Mammary epithelial cell (primary cell): ENCODE measurements around the gene DIS3L.

ENCODE experiments used
- EZH2 ChIP-seq: IDR thresholded peaks from 2 replicates; pipeline ENCODE4 v1.6.1; 2012; ENCODE audit warnings: low read length, inconsistent platforms, borderline replicate concordance
- TF ChIP-seq, protein P1 (sequence below), 2 donors: IDR thresholded peaks in 1 of 2; conservative IDR thresholded peaks in 1 of 2; 2 replicates each; pipeline ENCODE4 v1.5.1; 2011 to 2012; ENCODE audit warnings: inconsistent platforms in 2 of 2, low read length in 2 of 2, mild to moderate bottlenecking in 2 of 2, control low read depth in 1 of 2, low read depth in 1 of 2; ENCODE audit not compliant: insufficient read depth in 1 of 2; ENCODE audit errors: extremely low read depth in 1 of 2

DNA sequence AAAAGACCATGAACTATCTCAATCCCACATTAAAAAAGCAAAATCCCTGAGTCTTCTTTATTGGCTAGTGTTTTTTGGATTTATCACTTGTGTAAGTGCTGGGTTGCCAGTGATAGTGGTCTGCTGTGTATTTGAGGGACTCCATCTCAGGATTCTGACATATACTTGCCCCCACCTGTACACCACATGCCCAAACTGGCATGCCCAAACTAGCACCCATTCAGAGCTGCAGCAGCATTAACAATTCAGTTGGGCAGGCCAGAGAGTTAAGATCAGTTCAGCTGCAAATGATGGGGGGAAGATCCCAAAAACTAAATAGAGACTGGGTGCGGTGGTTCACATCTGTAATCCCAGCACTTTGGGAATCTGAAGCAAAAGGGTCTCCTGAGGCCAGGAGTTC lies 69.4 kb downstream of the DIS3L start:
- TF ChIP-seq, protein P1, sequence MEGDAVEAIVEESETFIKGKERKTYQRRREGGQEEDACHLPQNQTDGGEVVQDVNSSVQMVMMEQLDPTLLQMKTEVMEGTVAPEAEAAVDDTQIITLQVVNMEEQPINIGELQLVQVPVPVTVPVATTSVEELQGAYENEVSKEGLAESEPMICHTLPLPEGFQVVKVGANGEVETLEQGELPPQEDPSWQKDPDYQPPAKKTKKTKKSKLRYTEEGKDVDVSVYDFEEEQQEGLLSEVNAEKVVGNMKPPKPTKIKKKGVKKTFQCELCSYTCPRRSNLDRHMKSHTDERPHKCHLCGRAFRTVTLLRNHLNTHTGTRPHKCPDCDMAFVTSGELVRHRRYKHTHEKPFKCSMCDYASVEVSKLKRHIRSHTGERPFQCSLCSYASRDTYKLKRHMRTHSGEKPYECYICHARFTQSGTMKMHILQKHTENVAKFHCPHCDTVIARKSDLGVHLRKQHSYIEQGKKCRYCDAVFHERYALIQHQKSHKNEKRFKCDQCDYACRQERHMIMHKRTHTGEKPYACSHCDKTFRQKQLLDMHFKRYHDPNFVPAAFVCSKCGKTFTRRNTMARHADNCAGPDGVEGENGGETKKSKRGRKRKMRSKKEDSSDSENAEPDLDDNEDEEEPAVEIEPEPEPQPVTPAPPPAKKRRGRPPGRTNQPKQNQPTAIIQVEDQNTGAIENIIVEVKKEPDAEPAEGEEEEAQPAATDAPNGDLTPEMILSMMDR (conservative IDR thresholded peaks at IDR 0.05 in 1 of 2, IDR thresholded peaks at IDR 0.05 in 1 of 2; ENCODE audit: extremely low read depth in 1 of 2, insufficient read depth in 1 of 2, low read depth in 1 of 2, low read length in 2 of 2): no peak
- no peak for TF ChIP-seq EZH2
